GM12878 (cell line): Measurements from ENCODE around the gene SBF2. TPM values are rescaled to one million over a fixed set of nuclear protein-coding genes. Genes with fewer than 3 reads are reported as not detected.

Experiments
- ATAC-seq: fragments of 200-7000 bp; cut with Tn5 transposase; 3 replicates; pipeline ENCODE4 v1.9.1; 2020; ENCODE audit warnings: mild to moderate bottlenecking, moderate library complexity
- BruUV-seq: library from RNA; stranded (reverse); fragments of 400-500 nt; replicated peaks from 2 replicates; lab custom pipeline; 2021; lab: Mats Ljungman, UMichigan
- CTCF ChIA-PET: fragments of 300-600 bp; sonication (Branson Sonifier 250); formaldehyde crosslinking; extraction: SDS; loops from one replicate; lab custom pipeline; 2021; ENCODE audit warnings: inconsistent platforms; lab: Yijun Ruan, JAX
- POLR2A ChIA-PET: fragments of 350-600 bp; formaldehyde crosslinking; extraction: SDS; loops from one replicate; lab custom pipeline; 2021; ENCODE audit warnings: inconsistent platforms; lab: Charles Lee
- RAD21 ChIA-PET: fragments of 300-600 bp; sonication (Branson Sonifier 250); formaldehyde crosslinking; loops from one replicate; lab custom pipeline; 2023; ENCODE audit warnings: antibody characterized with exemption; ENCODE audit not compliant: unreplicated experiment; lab: Charles Lee
- SMC1A ChIA-PET: fragments of 300-600 bp; sonication (Branson Sonifier 250); formaldehyde crosslinking; loops from one replicate; lab custom pipeline; 2023; ENCODE audit not compliant: unreplicated experiment, uncharacterized antibody; lab: Charles Lee
- DNase-seq: peaks from one replicate; pipeline ENCODE4 v3.0.0-alpha.2; 2011; ENCODE audit warnings: low read depth, low spot score
- FAIRE-seq: peaks from 3 replicates; lab custom pipeline; 2011; peaks lifted over from hg19 to GRCh38; lab: Jason Lieb, UNC
- H2AFZ ChIP-seq: 2 replicates; pipeline ENCODE4 v1.6.0; 2011; ENCODE audit warnings: low read depth, low read length, control low read depth; ENCODE audit not compliant: control insufficient read depth
- H3K27ac ChIP-seq: 2 replicates; pipeline ENCODE4 v1.5.1; 2011; ENCODE audit warnings: control low read depth; ENCODE audit not compliant: control insufficient read depth, insufficient read depth
- H3K27me3 ChIP-seq, 2 experiments: replicated peaks in 1 of 2; 2 replicates each; pipeline versions ENCODE4 v1.6.0 to v1.6.1; 2011; ENCODE audit warnings: low read length in 1 of 2; ENCODE audit not compliant: control insufficient read depth in 2 of 2, insufficient read depth in 2 of 2
- H3K36me3 ChIP-seq, 2 experiments: 2 replicates each; pipeline ENCODE4 v1.5.1; 2011; ENCODE audit warnings: low read length in 1 of 2; ENCODE audit not compliant: control insufficient read depth in 2 of 2, insufficient read depth in 2 of 2
- H3K4me1 ChIP-seq: 2 replicates; pipeline ENCODE4 v1.6.1; 2011; ENCODE audit warnings: mild to moderate bottlenecking, low read length, moderate library complexity, mixed read lengths; ENCODE audit not compliant: control insufficient read depth, insufficient read depth
- H3K4me2 ChIP-seq: 2 replicates; pipeline ENCODE4 v1.6.0; 2011; ENCODE audit warnings: control low read depth; ENCODE audit not compliant: control insufficient read depth, insufficient read depth
- H3K4me3 ChIP-seq: fragments of 200-600 bp; sonication (generic); 2 replicates; pipeline ENCODE4 v1.5.1; 2016
- H3K79me2 ChIP-seq: 2 replicates; pipeline ENCODE4 v1.6.0; 2011; ENCODE audit warnings: low read length; ENCODE audit not compliant: control insufficient read depth, insufficient read depth
- H3K9ac ChIP-seq: 2 replicates; pipeline ENCODE4 v1.8.0; 2011; ENCODE audit warnings: low read length, control low read depth, mixed read lengths; ENCODE audit not compliant: control insufficient read depth, insufficient read depth
- H3K9me3 ChIP-seq: replicated peaks from 3 replicates; pipeline ENCODE4 v1.5.1; 2011; ENCODE audit warnings: mild to moderate bottlenecking, low read length; ENCODE audit not compliant: control insufficient read depth, insufficient read depth
- H4K20me1 ChIP-seq: 2 replicates; pipeline ENCODE4 v1.6.0; 2011; ENCODE audit not compliant: control insufficient read depth, insufficient read depth
- BACH1 ChIP-seq: fragments of 450-650 bp; IDR thresholded peaks from 2 replicates; pipeline ENCODE4 v1.6.1; 2017; ENCODE audit warnings: mild to moderate bottlenecking, borderline replicate concordance
- BCLAF1 ChIP-seq: fragments of 450-650 bp; IDR thresholded peaks from 2 replicates; pipeline ENCODE4 v1.6.1; 2017; ENCODE audit warnings: antibody characterized with exemption, mild to moderate bottlenecking, moderate library complexity
- GATAD2B ChIP-seq: fragments of 450-650 bp; conservative IDR thresholded peaks from 2 replicates; pipeline ENCODE4 v1.6.1; 2017; ENCODE audit warnings: low read depth, mild to moderate bottlenecking, moderate library complexity
- HDGF ChIP-seq: fragments of 450-650 bp; IDR thresholded peaks from 2 replicates; pipeline ENCODE4 v1.6.1; 2016; ENCODE audit warnings: antibody characterized with exemption
- IRF4 ChIP-seq: IDR thresholded peaks from 2 replicates; pipeline ENCODE4 v1.6.1; 2011; ENCODE audit warnings: low read depth, low read length
- NR2C1 ChIP-seq: fragments of 450-650 bp; IDR thresholded peaks from 2 replicates; pipeline ENCODE4 v1.6.1; 2017; ENCODE audit warnings: antibody characterized with exemption, mild to moderate bottlenecking, moderate library complexity
- RAD21 ChIP-seq: IDR thresholded peaks from 2 replicates; pipeline ENCODE4 v1.6.1; 2011; ENCODE audit warnings: mild to moderate bottlenecking, low read depth, low read length, moderate library complexity; ENCODE audit not compliant: insufficient read depth
- USF1 ChIP-seq: IDR thresholded peaks from 2 replicates; pipeline ENCODE4 v1.6.1; 2011; ENCODE audit warnings: borderline replicate concordance, low read depth, mild to moderate bottlenecking, moderate library complexity, mixed read lengths, low read length; ENCODE audit not compliant: insufficient read depth; ENCODE audit errors: extremely low read length
- WGBS: methylation state at CpG from one replicate; pipeline ENCODE4 v1.1.6; 2016; ENCODE audit warnings: low lambda C conversion rate; ENCODE audit not compliant: insufficient replicate concordance, insufficient coverage; ENCODE audit errors: missing lambda C conversion rate; 5-methylcytosine and 5-hydroxymethylcytosine counted together
- in situ Hi-C: fragments of 300-500 bp; cut with MboI; formaldehyde crosslinking; loops from 9 replicates; pipeline ENCODE4 v1.14.3; 2018; ENCODE audit warnings: mixed read lengths
- intact Hi-C: fragments of 100-400 bp; cut with micrococcal nuclease; formaldehyde crosslinking; loops from one replicate; pipeline ENCODE4 v1.14.2; 2022; ENCODE audit not compliant: unreplicated experiment
- polyA plus RNA-seq, 11 experiments: library from polyadenylated mRNA; depleted of rRNA in 4 of 11; unstranded in 6 of 11; stranded (reverse) in 5 of 11; fragments of >200 nt; fragmentation: Nextera tagmentation in 4 of 11; fragmentation: Illumina TruSeq in 1 of 11; extraction: Ambion mirVana in 4 of 11; extraction: Trizol in 1 of 11; gene quantifications; 1 replicate in 1 of 11; 2 replicates in 10 of 11; pipeline versions ENCODE4 v1.2.1 to v1.2.3, GENCODE V29; 2011 to 2016; ENCODE audit warnings: inconsistent platforms in 2 of 11, missing spikeins in 2 of 11, low read depth in 1 of 11
- total RNA-seq, 4 experiments: library from RNA; depleted of rRNA in 3 of 4; stranded (reverse); fragments of >200 nt in 3 of 4; fragmentation: Illumina TruSeq in 1 of 4; extraction: Trizol in 1 of 4; gene quantifications; 2 replicates each; pipeline versions ENCODE4 v1.2.1 to v1.2.3, GENCODE V29; 2013 to 2021
- TF ChIP-seq, protein P1 (sequence below): fragments of 450-650 bp; IDR thresholded peaks from 2 replicates; pipeline ENCODE4 v1.6.1; 2016; ENCODE audit warnings: mild to moderate bottlenecking

The SBF2 gene
- total and polyA plus RNA-seq, 10 of the 15 experiments (the other 5 are each of a cell fraction or from before 2014, with no cell fraction given) = 0.24 to 2.3 (median 1.1) TPM

- TF ChIP-seq RAD21 = no peak
- TF ChIP-seq BCLAF1 = no peak
- TF ChIP-seq HDGF = no peak
These were observed 472.8 kb downstream of the SBF2 start (continued) for GRCh38 chr11:9821008-9821752.

GRCh38 chr11:9820260-9820659 is 473.8 kb downstream of the SBF2 start:
- Histone ChIP-seq H3K4me1 (no peaks in the 10 kb centered on the region), H4K20me1 (no peaks in the 10 kb centered on the region), H3K9ac (no peak overlapping the region), H3K79me2 (no peaks in the 10 kb centered on the region), H3K27ac (no peak overlapping the region), H3K4me2 (no peak overlapping the region), H3K9me3 (no peaks in the 10 kb centered on the region), H2AFZ (no peak overlapping the region), H3K4me3 (no peak overlapping the region), H3K36me3 (no peaks in the 10 kb centered on the region), H3K27me3 (no peaks in the 10 kb centered on the region)
- POLR2A ChIA-PET = no interaction called here
- ATAC-seq (no peak), DNase-seq (no peak), FAIRE-seq (no peak)
- in situ Hi-C loops = no loop called here
- RAD21 ChIA-PET = no interaction called here
- 63% methylated on average over 1 of the region's 1 CpG for WGBS
- SMC1A ChIA-PET = no interaction called here
- CTCF ChIA-PET = no interaction called here
- no peak for TF ChIP-seq BACH1
- no peak for TF ChIP-seq USF1
- TF ChIP-seq GATAD2B = no peak
- TF ChIP-seq, protein P1, sequence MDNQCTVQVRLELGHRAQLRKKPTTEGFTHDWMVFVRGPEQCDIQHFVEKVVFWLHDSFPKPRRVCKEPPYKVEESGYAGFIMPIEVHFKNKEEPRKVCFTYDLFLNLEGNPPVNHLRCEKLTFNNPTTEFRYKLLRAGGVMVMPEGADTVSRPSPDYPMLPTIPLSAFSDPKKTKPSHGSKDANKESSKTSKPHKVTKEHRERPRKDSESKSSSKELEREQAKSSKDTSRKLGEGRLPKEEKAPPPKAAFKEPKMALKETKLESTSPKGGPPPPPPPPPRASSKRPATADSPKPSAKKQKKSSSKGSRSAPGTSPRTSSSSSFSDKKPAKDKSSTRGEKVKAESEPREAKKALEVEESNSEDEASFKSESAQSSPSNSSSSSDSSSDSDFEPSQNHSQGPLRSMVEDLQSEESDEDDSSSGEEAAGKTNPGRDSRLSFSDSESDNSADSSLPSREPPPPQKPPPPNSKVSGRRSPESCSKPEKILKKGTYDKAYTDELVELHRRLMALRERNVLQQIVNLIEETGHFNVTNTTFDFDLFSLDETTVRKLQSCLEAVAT = no peak
- no peak for TF ChIP-seq IRF4
- TF ChIP-seq NR2C1 = no peak
- intact Hi-C loops = no loop called here
- BruUV-seq = no TSS peak
